GM23338 (cell line): ENCODE data around the gene MYH13. TPM values are rescaled to one million over a fixed set of nuclear protein-coding genes. Genes with fewer than 3 reads are reported as not detected.

Source experiments
- ATAC-seq: fragments of 200-7000 bp; cut with Tn5 transposase; 3 replicates; pipeline ENCODE4 v1.9.1; 2020
- DNase-seq: peaks from one replicate; pipeline ENCODE4 v3.0.0-alpha.2; 2015; ENCODE audit warnings: low spot score
- H2AFZ ChIP-seq: fragments of 200-600 bp; sonication (generic); 2 replicates; pipeline ENCODE4 v1.8.0; 2016; ENCODE audit warnings: antibody characterized with exemption, mild to moderate bottlenecking, moderate library complexity
- H3F3A ChIP-seq: fragments of 200-600 bp; sonication (generic); replicated peaks from 2 replicates; pipeline ENCODE4 v1.8.0; 2017; ENCODE audit warnings: antibody characterized with exemption, mixed run types, low read depth
- H3K27ac ChIP-seq: fragments of 200-600 bp; sonication (generic); 2 replicates; pipeline ENCODE4 v1.6.1; 2016; ENCODE audit warnings: low read depth
- H3K27me3 ChIP-seq: fragments of 200-600 bp; sonication (generic); 2 replicates; pipeline ENCODE4 v1.8.0; 2016; ENCODE audit warnings: mild to moderate bottlenecking, mixed run types, moderate library complexity; ENCODE audit not compliant: insufficient read depth
- H3K36me3 ChIP-seq: fragments of 200-600 bp; sonication (generic); 2 replicates; pipeline ENCODE4 v1.8.0; 2016; ENCODE audit warnings: mild to moderate bottlenecking; ENCODE audit not compliant: insufficient read depth
- H3K4me1 ChIP-seq: fragments of 200-600 bp; sonication (generic); 2 replicates; pipeline ENCODE4 v1.8.0; 2016; ENCODE audit warnings: mild to moderate bottlenecking, moderate library complexity; ENCODE audit not compliant: insufficient read depth
- H3K4me2 ChIP-seq: fragments of 200-600 bp; sonication (generic); 2 replicates; pipeline ENCODE4 v1.7.1; 2017; ENCODE audit warnings: mixed run types
- H3K4me3 ChIP-seq: fragments of 200-600 bp; sonication (generic); 2 replicates; pipeline ENCODE4 v1.6.1; 2016; ENCODE audit warnings: mixed run types
- H3K79me2 ChIP-seq: fragments of 200-600 bp; sonication (generic); replicated peaks from 2 replicates; pipeline ENCODE4 v1.8.0; 2017; ENCODE audit warnings: mild to moderate bottlenecking; ENCODE audit not compliant: insufficient read depth
- H3K9me2 ChIP-seq: fragments of 200-600 bp; sonication (generic); 2 replicates; pipeline ENCODE4 v1.8.0; 2017; ENCODE audit not compliant: insufficient read depth
- H4K20me1 ChIP-seq: fragments of 200-600 bp; sonication (generic); replicated peaks from 2 replicates; pipeline ENCODE4 v1.8.0; 2017; ENCODE audit warnings: mild to moderate bottlenecking; ENCODE audit not compliant: insufficient read depth
- H3K27ac Mint-ChIP-seq: 2 replicates; pipeline ENCODE4 v1.8.0; 2020; ENCODE audit warnings: inconsistent platforms, mild to moderate bottlenecking, moderate library complexity, mixed read lengths
- H3K27me3 Mint-ChIP-seq: 3 replicates; pipeline ENCODE4 v1.8.0; 2022; ENCODE audit warnings: low read depth, mild to moderate bottlenecking, moderate library complexity, mixed read lengths, inconsistent platforms; ENCODE audit not compliant: insufficient read depth, poor library complexity
- H3K36me3 Mint-ChIP-seq: 3 replicates; pipeline ENCODE4 v1.8.0; 2021; ENCODE audit warnings: low read depth, mild to moderate bottlenecking, inconsistent platforms, moderate library complexity, mixed read lengths
- H3K4me1 Mint-ChIP-seq: 3 replicates; pipeline ENCODE4 v1.8.0; 2020; ENCODE audit warnings: mild to moderate bottlenecking, inconsistent platforms, mixed read lengths
- H3K4me3 Mint-ChIP-seq: 3 replicates; pipeline ENCODE4 v1.8.0; 2021; ENCODE audit warnings: moderate library complexity, mild to moderate bottlenecking, inconsistent platforms, mixed read lengths
- H3K9me3 Mint-ChIP-seq: 3 replicates; pipeline ENCODE4 v1.8.0; 2020; ENCODE audit warnings: moderate library complexity, mild to moderate bottlenecking, inconsistent platforms, mixed read lengths
- EZH2 ChIP-seq: fragments of 200-600 bp; sonication (generic); IDR thresholded peaks from one replicate; pipeline ENCODE4 v1.8.0; 2017; ENCODE audit warnings: antibody characterized with exemption, mild to moderate bottlenecking, low read depth; ENCODE audit not compliant: unreplicated experiment
- EZH2phosphoT487 ChIP-seq: fragments of 200-600 bp; sonication (generic); IDR thresholded peaks from one replicate; pipeline ENCODE4 v1.8.1; 2018; ENCODE audit warnings: antibody characterized with exemption; ENCODE audit not compliant: unreplicated experiment
- JUNB ChIP-seq: IDR thresholded peaks from one replicate; pipeline ENCODE4 v1.6.1; 2016; ENCODE audit warnings: antibody characterized with exemption; ENCODE audit not compliant: unreplicated experiment
- STAT1 ChIP-seq: IDR thresholded peaks from one replicate; pipeline ENCODE4 v1.6.1; 2016; ENCODE audit warnings: antibody characterized with exemption; ENCODE audit not compliant: unreplicated experiment
- ZNF114 ChIP-seq: fragments of 250-450 bp; sonication (Bioruptor Pico); IDR thresholded peaks from 2 replicates; pipeline ENCODE4 v1.5.0; 2020; ENCODE audit warnings: mild to moderate bottlenecking, moderate library complexity
- ZNF331 ChIP-seq: fragments of 250-450 bp; sonication (Bioruptor Pico); IDR thresholded peaks from 2 replicates; pipeline ENCODE4 v1.5.0; 2020; ENCODE audit warnings: low read depth, mild to moderate bottlenecking, moderate library complexity
- polyA plus RNA-seq: library from polyadenylated mRNA; unstranded; fragments of >200 nt; fragmentation: Nextera tagmentation; extraction: Ambion mirVana; gene quantifications from 2 replicates; pipeline ENCODE4 v1.2.1, GENCODE V29; 2016
- total RNA-seq: library from RNA; depleted of rRNA; stranded (reverse); fragments of >200 nt; shearing (Covaris generic); gene quantifications from 2 replicates; pipeline ENCODE4 v1.2.3, GENCODE V29; 2014
- TF ChIP-seq, protein P1 (sequence below): IDR thresholded peaks from 2 replicates; pipeline ENCODE4 v1.6.1; 2016; ENCODE audit warnings: antibody characterized with exemption
- TF ChIP-seq, protein P2 (sequence below), 2 experiments: fragments of 200-600 bp in 1 of 2; sonication (generic) in 1 of 2; conservative IDR thresholded peaks; 2 replicates each; pipeline versions ENCODE4 v1.5.1 to v1.6.1; 2016 to 2017; ENCODE audit warnings: antibody characterized with exemption in 2 of 2, low read depth in 2 of 2, mild to moderate bottlenecking in 2 of 2, moderate library complexity in 1 of 2

The MYH13 gene
- total and polyA plus RNA-seq, 2 experiments from 2014 or later: not detected

DNA sequence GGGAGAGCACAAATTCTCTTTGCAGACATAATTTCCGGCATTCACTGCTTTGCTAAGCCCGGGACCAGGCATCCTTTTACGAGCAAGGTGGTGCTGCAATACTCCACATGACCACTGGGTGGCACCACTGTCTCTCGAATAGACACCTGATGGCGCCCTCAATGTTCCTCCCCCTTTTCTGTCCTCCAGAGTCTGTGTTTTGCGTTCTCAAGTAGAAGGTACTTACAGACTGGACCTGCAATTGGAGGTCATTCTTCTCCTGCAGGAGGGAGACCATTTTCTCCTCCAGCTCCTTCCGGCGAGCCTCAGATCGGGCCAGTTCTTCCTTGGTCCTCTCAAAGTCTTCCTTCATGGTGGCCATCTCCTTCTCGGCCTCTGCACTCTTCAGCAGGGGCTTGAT lies 45.2 kb downstream of the MYH13 start:
- DNase-seq: peak; percentile 94
- Histone ChIP-seq H3F3A (no peaks in the 10 kb centered on the region), H3K9me2 (no peaks in the 10 kb centered on the region), H3K27ac (no peak overlapping the region), H3K4me2 (no peak overlapping the region), H3K79me2 (no peaks in the 10 kb centered on the region), H3K36me3 (no peaks in the 10 kb centered on the region), H2AFZ (peak overlapping the region; percentile 85), H3K4me3 (no peak overlapping the region), H3K4me1 (no peaks in the 10 kb centered on the region), H3K27me3 (no peaks in the 10 kb centered on the region), H4K20me1 (no peaks in the 10 kb centered on the region)
- H3K27ac Mint-ChIP-seq: no peak overlapping the region
- no peaks in the 10 kb centered on the region; the same call in 2 of the 3 replicates for H3K9me3 Mint-ChIP-seq
- H3K4me1 Mint-ChIP-seq: no peaks in the 10 kb centered on the region
- no peak overlapping the region for H3K4me3 Mint-ChIP-seq
- peak; percentile 85 for ATAC-seq
- no peaks in the 10 kb centered on the region for H3K36me3 Mint-ChIP-seq
- peaks cover 13% of the 10 kb centered on the region for H3K27me3 Mint-ChIP-seq
- TF ChIP-seq, protein P1, sequence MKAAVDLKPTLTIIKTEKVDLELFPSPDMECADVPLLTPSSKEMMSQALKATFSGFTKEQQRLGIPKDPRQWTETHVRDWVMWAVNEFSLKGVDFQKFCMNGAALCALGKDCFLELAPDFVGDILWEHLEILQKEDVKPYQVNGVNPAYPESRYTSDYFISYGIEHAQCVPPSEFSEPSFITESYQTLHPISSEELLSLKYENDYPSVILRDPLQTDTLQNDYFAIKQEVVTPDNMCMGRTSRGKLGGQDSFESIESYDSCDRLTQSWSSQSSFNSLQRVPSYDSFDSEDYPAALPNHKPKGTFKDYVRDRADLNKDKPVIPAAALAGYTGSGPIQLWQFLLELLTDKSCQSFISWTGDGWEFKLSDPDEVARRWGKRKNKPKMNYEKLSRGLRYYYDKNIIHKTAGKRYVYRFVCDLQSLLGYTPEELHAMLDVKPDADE: no peak
- TF ChIP-seq, protein P2, sequence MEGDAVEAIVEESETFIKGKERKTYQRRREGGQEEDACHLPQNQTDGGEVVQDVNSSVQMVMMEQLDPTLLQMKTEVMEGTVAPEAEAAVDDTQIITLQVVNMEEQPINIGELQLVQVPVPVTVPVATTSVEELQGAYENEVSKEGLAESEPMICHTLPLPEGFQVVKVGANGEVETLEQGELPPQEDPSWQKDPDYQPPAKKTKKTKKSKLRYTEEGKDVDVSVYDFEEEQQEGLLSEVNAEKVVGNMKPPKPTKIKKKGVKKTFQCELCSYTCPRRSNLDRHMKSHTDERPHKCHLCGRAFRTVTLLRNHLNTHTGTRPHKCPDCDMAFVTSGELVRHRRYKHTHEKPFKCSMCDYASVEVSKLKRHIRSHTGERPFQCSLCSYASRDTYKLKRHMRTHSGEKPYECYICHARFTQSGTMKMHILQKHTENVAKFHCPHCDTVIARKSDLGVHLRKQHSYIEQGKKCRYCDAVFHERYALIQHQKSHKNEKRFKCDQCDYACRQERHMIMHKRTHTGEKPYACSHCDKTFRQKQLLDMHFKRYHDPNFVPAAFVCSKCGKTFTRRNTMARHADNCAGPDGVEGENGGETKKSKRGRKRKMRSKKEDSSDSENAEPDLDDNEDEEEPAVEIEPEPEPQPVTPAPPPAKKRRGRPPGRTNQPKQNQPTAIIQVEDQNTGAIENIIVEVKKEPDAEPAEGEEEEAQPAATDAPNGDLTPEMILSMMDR (conservative IDR thresholded peaks at IDR 0.05; ENCODE audit: low read depth in 2 of 2): peak; percentile 87 to 95

DNA sequence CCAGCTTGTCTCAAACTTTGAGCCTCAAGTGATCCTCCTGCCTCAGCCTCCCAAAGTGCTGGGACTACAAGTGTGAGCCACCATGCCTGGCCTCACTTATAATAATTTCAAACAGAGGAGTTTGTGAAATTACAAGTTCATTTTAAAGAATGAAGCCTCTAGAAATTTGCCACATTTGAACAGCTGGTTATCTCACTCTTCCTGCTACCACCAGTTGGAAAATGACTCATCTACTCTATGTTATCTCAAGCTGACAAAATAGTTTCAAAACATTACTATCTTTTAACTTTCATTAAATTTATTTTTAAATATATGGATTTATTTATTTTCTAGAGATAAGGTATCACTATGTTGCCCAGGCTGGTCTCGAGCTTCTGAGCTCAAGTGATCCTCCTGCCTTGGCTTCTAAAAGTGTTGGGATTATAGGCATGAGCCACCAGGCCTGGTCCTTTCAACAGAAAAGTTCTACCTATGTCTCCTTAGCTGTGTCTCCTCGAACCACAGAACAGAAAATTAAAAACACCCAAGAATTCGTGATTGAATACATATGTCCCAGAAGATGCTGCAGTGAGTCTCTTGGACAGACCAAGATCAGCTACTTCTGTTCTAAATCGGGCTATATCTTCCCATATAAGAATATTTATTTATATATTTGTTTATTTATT lies 47.6 kb downstream of the MYH13 start:
- H3K27me3 Mint-ChIP-seq: peaks cover 10% of the 10 kb centered on the region
- H3K4me1 Mint-ChIP-seq: no peaks in the 10 kb centered on the region
- Histone ChIP-seq H3K27me3 (no peaks in the 10 kb centered on the region), H3K4me3 (no peak overlapping the region), H3K27ac (no peak overlapping the region), H3K4me2 (no peak overlapping the region), H2AFZ (no peak overlapping the region), H3K4me1 (no peaks in the 10 kb centered on the region), H3K36me3 (no peaks in the 10 kb centered on the region), H3K79me2 (no peaks in the 10 kb centered on the region), H3F3A (no peaks in the 10 kb centered on the region), H4K20me1 (no peaks in the 10 kb centered on the region), H3K9me2 (no peaks in the 10 kb centered on the region)
- ATAC-seq: no peak
- TF ChIP-seq STAT1: no peak
- TF ChIP-seq, protein P1: no peak
- no peak for TF ChIP-seq ZNF331 (CRISPR knock-in tag)
- TF ChIP-seq EZH2phosphoT487: no peak
- TF ChIP-seq, protein P2 (conservative IDR thresholded peaks at IDR 0.05; ENCODE audit: low read depth in 2 of 2): no peak
- no peak for TF ChIP-seq JUNB
- TF ChIP-seq EZH2: no peak
- no peak for TF ChIP-seq ZNF114 (CRISPR knock-in tag)
- no peak for DNase-seq
- H3K4me3 Mint-ChIP-seq: no peak overlapping the region
- no peaks in the 10 kb centered on the region for H3K36me3 Mint-ChIP-seq
- H3K27ac Mint-ChIP-seq: no peak overlapping the region
- H3K9me3 Mint-ChIP-seq: no peaks in the 10 kb centered on the region
